C1 segment of cervical spinal cord (tissue), 14 donors: ENCODE data around the gene ATF6.

Experiments used
- DNase-seq, 14 donors: peaks; one replicate each; lab custom pipeline; 2025; lab: John Stamatoyannopoulos, UW

The ATF6 gene

DNA sequence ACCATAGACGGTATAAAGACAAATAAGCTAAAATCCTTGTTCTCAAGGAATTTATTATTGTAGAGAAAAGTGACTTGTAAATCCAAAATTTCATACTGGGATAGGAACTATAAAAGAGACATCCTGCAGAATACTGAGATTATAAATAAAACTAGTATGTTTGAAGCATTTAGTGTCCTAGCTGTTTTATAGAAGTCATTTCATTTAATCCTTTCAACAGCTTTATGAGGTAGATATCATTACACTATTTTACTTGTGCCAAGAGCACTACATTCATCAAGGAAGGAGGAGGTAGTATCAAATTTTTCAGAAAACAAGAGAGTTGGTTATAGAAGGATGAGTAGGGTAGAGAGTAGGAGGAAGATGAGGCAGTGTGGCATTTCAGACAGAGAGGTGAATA is 119.6 kb downstream of the ATF6 start:
- no peak for DNase-seq

DNA sequence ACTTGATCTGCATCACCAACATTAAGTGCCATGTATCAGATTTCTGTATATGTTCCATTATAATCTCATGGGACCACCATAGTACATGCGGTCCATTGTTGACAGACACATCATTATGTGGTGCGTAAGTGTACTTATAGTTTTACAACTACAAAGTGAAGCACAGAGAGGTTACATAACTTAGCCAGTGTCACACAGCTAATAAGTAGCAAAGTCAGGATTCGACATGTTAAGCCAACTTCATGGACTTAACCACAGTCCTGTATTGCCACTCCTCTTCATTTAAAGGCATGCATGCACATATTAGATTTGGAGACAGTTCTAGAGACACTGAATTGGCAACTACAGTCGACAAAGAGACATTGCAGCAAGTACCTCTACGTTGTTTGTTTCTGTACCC is 120.5 kb downstream of the ATF6 start:
- no peak for DNase-seq

DNA sequence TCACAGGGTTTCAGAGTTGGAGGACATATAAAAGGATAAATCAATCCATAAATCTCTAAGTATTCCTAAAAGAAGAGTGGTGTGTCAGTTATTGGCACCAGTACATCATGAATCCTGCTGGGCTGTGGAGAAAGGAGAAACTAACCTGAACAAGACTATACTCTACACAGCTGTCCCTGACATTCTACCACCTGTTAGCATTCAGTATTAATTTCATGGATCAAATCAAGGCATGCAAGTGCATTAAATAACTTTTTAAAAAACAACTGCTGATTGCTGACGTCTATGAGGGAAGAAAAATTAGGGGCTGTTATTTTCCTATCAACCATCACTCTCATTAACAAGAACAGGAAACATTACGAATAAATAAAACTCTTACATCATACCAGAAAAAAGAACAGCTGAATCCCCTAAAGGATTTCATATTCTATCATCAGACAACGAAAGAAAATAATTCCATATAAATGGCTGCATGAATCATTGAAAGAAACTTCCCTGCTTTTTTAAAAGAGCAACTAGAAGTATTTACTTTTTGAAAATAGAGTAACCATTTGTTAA is 121.7 kb downstream of the ATF6 start:
- no peak for DNase-seq

DNA sequence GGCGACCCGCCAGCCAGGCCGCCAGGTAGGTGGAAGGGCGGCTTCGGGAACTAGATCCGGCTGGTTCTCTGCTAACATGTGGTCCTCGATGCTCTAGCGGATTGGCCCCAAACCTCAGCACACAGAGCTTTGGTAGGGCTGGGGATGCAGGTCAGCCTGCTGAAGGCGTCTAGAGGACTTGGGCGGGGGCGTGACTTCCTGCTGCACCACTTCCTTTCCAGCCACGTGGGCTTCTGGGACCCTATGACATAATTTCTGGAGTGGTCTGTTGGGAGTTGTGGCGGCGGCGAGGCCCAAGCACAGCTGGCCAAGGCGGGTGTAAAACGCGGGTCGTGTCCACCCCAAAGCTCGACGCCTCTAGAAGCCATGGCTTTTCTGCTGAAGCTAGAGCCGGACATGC is 124.5 kb downstream of the ATF6 start:
- DNase-seq, result no peak

DNA sequence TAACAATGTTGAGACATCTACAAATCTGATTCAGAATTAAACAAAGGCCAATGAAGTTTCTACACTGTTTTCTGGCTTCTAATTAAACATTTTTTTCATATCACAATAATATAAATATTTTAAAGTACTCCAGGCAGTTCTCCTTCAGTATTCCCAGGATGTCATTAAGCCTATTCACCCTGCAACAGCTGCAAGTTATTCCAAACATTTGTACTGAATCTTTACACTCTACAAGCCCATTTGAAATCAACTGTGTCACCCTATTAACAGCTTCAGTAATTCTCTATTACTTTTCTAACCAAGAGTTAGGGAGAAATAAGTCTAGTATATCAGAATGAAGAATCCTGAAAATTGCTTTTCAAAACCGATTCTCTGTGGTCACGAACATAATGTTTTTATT is 133.0 kb downstream of the ATF6 start:
- no peak for DNase-seq

DNA sequence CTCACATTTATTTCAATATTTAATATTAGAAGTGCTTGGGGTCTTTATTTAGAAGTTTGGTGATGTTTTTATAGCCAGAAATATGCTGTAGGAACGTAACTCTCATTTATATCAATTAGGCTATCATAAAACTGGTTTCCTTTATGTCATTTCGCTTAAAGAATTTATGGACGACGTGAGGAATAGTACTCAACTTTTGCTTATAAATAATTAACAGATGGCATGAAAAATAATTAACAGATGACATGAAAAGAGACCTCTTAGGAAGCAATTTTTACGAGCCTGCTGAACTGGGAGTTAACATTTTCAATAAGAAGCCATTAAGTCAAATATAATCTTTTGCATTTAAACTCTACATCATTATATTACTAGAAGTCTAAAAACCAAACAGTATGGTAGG is 134.0 kb downstream of the ATF6 start:
- DNase-seq, result no peak

DNA sequence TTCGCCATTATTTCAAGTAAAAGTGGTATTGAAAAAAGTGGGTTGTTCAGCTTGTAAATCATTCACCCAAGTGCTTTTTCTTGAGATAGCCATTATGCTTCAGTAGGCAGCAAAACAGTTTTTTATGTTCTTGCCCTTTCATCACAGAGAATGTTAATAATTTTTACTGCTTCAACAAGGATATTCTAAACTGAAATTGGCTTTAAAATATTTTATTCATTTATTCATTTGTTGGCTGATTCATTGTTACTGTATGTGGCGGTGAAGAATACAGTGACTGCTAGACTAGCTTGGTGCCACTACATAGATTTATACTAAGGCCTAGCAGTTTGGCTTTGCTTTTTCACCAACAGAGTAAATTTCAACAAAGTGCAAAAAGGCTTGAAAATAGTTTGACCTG is 136.1 kb downstream of the ATF6 start:
- DNase-seq, result no peak

DNA sequence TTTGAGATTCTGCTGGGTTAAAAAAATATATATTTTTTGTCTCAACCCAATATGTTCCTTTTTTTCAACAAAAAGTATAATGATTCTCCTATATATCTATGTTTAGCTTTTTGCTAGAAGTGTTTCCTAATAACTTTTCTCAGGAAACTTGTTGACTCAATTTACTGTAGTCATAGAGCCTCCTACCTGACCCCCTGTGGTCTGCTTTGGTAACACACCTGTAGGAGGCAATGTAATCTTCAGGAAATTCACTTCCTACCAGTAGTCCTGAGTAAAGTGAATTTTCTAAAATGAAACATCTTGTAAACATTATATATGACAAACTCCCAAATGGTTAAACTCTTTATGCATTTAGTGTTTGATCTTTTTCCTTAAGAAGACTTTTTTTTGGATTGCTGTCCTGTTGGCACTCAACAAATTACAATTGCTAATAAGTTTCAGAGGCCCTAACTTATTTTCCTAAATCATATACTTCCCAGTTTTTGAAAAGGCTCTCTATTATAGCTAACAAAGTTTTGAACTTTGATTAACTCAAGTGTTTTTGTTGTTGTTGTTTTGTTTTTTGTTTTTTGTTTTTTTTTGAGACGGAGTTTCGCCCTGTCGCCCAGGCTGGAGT is 139.3 kb downstream of the ATF6 start:
- DNase-seq, result no peak

DNA sequence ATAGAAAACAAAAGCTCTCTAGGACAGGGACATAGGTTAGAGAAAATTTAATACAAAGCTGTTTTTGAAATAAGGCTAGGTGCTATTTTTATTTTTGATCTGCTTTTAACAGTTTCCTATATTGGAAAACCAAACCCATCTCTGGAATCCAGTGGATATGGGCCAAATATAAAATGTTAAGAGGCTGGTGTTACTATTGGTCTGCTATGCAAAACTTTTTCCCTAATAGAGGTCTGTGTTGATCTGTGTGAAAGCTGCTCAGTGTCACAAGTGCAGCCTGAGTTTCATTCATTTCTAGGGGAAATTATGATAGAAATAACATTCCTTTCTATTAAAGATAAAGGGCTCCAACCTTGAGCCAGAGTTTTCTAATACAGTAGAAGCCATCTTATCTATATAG is 141.1 kb downstream of the ATF6 start:
- DNase-seq, result no peak

DNA sequence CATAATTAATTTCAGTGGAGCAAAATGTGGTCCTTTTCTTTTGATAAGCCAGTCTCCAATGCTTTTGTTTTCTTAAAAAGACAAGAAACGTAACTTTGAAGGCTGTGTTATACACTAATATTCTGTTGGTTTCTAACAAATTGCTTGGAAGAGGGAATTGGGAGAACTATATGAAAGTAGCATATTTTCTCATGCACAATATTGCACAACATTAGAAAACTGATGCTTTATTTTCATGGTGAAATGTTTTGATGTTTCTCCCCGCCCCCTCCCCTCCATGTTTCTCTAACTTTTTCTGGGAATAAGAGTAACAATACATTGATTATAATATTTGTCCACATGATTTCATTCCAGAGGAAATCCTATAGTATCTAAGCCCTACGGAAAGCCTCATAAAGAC is 142.1 kb downstream of the ATF6 start:
- DNase-seq, result no peak

DNA sequence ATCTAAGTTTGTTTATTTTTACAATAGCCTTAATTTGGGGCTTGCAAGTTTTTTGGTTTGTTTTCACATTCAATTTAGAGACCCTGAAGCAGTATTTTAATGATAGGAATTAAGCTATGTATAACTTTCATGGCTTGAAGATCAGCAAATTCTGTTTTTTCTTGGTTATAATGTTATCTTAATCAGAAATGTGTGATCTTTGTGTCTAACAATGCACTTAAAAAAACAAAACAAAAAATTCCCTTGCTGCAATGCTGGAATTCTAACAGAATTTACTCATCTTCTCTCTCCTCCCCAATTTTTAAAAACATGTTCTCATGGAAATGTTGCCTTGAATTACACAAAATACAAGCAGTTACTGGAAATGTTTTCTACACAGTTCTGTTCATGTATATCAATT is 144.5 kb downstream of the ATF6 start:
- DNase-seq, result no peak

DNA sequence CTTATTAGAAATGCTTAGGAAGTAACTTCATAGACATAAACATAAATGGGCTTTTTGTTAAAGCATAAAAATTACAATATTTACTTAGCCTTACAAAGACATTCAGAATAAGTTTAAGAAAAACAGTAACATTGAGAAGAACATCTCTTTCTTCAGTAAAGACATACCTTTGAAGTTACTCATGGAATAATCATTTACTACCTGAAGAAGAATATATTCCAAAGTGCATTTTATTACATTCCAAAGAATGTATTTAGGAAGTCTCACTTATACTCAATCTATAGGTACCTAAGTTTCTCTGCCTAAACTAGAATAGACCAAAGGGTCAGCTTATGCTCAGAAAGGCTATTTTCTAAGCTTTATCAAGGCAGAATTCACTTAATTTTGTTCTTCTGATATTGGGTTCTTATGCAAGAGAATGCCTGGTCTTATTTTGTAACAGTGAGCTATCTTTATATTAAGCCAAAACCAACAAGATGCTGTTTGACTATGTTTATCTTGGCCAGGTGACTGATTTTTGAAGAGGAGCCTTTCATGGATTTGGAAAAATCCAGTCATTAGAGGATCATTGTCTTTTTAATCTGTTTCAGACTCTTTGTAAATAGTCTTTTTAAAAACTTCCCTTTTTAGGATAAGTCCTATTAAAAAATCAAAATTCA is 147.5 kb downstream of the ATF6 start:
- DNase-seq, result no peak

DNA sequence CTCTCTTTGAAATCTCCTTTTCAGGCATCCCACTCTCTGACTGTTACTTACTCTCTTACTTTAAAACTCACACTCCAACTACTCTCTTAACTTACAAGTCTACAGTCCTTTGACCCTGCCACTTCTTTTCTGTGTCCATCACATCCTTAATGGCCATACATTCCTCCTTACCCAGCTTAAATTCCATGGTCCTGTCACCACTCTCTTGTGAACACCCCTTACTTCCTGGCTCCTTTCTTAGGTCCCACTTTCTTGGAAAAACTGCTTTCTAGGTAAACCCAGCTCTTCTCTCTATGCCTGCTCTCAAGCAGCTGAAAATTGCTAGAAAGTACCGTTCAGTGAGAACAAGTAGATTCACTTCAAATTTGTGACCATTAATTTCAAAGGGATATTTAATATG is 148.5 kb downstream of the ATF6 start:
- DNase-seq, result no peak

DNA sequence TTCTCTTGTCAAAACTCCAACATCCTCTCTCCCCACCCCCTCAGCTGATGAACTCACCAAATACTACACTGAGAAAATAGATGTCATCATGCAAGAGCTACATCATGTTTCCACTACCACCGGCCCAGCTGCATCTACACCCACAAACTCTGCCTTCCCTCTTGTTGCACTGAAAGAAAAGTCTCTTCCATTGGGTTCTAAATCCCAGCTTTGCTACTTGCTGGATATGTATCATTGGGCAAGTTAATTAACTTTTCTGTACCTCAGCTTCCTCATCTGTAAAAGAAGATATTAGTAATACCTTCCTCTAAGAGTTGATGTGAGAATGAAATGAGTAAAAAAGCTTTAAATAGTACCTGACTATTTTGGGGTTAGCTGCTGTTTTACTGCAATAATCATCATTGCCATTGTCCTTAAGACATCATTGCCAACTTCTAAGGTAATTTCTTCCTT is 149.0 kb downstream of the ATF6 start:
- DNase-seq, result no peak

DNA sequence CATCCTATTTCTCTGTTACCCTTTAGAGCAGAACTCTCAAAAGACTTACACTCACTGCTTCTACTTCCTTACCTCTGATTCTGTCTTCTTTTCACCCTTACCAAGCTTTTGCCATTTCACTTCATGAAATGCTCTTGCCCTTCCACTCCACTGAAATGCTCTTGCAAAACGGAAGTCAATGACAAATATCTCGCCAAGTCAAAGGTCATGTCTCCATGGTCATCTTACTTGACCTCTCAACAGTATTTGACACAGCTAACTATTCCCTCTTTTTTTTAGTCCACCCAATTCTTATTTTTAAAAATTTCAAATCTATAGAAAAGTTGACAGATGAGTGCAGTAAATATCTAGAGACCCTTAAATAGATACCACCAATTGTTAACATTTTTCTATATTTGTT is 149.9 kb downstream of the ATF6 start:
- no peak for DNase-seq

DNA sequence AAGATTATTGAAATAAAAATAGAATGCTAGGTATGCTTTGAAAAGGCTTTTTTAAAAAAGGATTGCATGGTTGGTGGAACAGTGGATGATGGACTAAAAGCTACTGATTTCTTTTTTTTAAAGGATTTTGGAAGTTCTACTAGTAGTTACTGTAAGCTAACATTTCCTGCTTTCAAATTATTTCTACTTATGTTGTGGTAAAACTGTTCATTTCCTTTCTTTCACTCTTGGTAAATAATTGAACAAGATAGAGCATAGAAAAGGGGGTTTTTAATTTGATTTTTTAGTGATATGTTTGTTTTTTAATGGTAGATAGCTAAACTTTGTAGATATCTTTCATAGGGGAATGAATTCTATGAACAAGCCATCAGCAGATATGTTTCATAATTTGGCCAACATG is 153.1 kb downstream of the ATF6 start:
- no peak for DNase-seq

DNA sequence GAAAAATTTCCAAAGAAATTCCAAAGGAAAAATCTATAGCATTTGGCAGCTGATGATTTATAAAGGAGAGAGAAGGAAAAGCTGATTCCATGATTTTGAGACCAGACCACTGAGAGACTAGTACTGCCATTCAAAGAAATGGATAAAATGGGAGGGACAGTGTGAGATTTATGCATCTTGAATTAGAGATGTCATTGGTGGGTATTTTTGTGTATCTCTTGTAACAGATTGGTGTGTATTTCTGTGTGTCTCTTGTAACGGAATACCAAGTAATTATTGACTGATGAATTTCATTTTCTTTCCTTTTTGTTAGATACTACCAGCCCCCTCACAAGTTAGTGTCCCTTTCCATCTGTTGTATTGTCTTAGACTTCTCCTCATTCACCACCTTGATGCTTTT is 155.4 kb downstream of the ATF6 start:
- no peak for DNase-seq

DNA sequence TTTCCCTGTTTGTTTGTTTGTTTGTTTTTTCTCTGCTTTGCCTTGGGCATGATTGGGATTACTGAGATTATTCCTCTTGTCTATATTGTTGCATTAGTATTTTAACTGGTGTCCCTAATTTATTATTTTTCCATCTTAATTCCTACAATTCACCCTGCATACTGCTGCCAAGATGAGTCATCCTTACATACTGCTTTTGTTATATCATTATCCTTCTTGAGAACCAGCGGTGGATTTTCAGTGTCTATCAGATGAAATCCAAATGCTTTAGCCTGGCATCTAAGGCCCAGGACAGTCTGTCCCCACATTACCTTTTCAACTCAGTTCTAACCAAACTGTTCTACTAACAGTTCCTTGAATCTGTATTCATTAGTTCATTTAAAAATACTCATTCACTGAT is 155.9 kb downstream of the ATF6 start:
- no peak for DNase-seq

DNA sequence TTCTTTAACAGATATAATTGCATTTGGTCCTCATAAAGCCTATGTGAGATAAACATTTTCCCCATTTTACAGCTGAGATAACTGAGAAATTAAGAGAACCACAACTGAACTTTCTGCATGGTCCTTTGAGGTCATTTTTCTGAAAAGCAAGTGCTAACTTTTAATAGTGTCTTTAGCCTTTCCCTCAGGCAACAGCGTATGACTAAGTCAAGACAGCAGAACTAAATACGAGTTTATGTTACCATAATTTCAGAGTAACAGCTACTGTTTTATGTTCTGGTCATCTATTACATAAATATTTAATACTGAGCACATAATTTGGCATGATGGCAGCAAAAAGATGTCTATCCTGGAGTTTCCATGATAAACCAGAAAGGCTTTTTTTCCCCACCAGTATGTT is 161.9 kb downstream of the ATF6 start:
- no peak for DNase-seq

DNA sequence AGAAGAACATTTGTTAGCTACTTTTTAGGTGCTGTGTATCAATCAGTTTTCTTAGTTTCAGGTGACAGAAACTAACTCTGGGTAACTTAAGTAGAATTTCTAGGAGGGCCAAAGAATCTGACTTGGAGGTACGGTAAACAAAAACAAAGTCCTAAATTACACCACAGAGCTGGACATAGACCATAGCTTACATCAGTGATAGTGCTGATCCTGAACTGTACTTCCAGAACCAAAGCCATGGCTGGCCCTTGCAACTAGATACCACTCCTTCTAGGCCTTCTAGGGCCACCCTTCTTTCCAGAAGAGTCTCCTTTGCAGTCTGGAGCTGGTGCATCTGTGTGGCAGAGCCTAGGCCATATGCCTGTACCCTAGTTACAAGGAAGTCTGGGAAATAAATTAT is 163.0 kb downstream of the ATF6 start:
- no peak for DNase-seq

DNA sequence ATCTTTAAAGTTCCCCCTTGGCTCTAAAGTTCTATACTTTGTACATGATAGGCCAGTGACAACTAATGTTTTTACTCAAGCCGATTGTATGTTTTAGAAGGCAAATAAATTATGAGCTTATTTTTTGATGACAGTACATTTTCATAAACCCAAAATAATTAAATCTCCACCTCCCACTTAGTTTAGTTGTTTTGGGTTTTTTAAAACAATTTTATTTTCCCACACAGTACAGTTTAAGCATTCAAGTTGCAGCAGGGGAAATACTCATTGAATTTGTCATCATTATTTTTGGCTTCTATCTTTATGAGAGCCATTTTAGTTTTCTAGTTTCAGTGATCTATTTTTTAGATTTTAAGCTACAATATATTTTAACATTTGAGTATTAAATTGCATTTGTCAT is 163.9 kb downstream of the ATF6 start:
- no peak for DNase-seq

DNA sequence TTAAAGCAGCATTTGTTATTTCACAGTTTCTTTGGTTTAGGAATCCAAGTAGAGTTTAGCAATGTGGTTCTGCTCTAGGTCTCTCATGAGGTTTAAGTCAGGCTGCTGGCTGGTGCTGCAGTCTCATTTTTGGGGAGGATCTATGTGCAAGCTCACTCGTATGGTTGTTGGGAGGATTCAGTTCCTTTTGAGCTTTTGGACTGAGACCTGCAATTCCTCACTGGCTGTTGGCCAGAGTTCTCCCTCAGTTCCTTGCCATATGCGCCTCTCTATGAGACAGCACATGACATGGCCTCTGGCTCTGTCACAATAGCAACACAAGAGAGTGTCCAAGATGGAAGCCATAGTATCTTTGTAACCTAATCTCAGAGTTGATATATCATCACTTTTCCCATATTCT is 166.5 kb downstream of the ATF6 start:
- peak in 1 of 14 donors; percentile 28 for DNase-seq
